Colonic mucosa (tissue), 4 donors: Measurements from ENCODE around the gene SCAMP5. TPM values are rescaled to one million over a fixed set of nuclear protein-coding genes. Genes with fewer than 3 reads are reported as not detected.

Source experiments
- DNase-seq: peaks from one replicate; pipeline ENCODE4 v3.0.0-alpha.2; 2020
- H3K27ac ChIP-seq: fragments of 200-600 bp; one replicate; pipeline ENCODE4 v1.8.0; 2021
- H3K27me3 ChIP-seq: fragments of 200-600 bp; one replicate; pipeline ENCODE4 v1.8.0; 2021
- H3K36me3 ChIP-seq: fragments of 200-600 bp; one replicate; pipeline ENCODE4 v1.8.0; 2021
- H3K4me1 ChIP-seq: fragments of 200-600 bp; one replicate; pipeline ENCODE4 v1.8.0; 2021; ENCODE audit warnings: mild to moderate bottlenecking
- H3K4me3 ChIP-seq: fragments of 200-600 bp; one replicate; pipeline ENCODE4 v1.8.0; 2021
- H3K9ac ChIP-seq, 2 donors: one replicate each; pipeline ENCODE4 v1.7.0; 2013; ENCODE audit warnings: control low read depth in 2 of 2, low read depth in 2 of 2, low read length in 2 of 2
- H3K9me3 ChIP-seq: fragments of 200-600 bp; one replicate; pipeline ENCODE4 v1.8.0; 2021
- CTCF ChIP-seq: fragments of 200-600 bp; IDR thresholded peaks from one replicate; pipeline ENCODE4 v1.8.0; 2022; ENCODE audit warnings: antibody characterized with exemption, mild to moderate bottlenecking
- intact Hi-C: fragments of 100-400 bp; cut with DNase I; formaldehyde crosslinking; loops from one replicate; pipeline ENCODE4 v1.14.1; 2022
- total RNA-seq, 2 donors: library from RNA; stranded (reverse); fragmentation: NEBNext Ultra II Directional in 1 of 2; extraction: Animal tissue kit (Norgen Biotek cat#: 25700) in 1 of 2; gene quantifications; one replicate each; pipeline ENCODE4 v1.2.1, GENCODE V29; 2021
- donor health status: healthy.
- donor health status: DM: no; HTN: no; CAD: no.
- donor health status: DM: no; HTN: no; CAD: no.

The SCAMP5 gene
- total RNA-seq, 2 donors from 2014 or later = 4.9 to 24.9 TPM

GRCh38 chr15:74995779-74996765, 709 bp downstream of the SCAMP5 start:
- no peak for TF ChIP-seq CTCF
- H3K4me3 ChIP-seq = peak overlapping the region; percentile 55
- intact Hi-C loops = no loop called here
- peaks cover 4% of the 10 kb centered on the region for H3K4me1 ChIP-seq
- H3K9ac ChIP-seq = peak overlapping the region in 1 of 2 donors; percentile 69
- no peaks in the 10 kb centered on the region for H3K36me3 ChIP-seq
- H3K27ac ChIP-seq = no peak overlapping the region
- DNase-seq = peak; percentile 52
- H3K27me3 ChIP-seq = no peaks in the 10 kb centered on the region
- H3K9me3 ChIP-seq = no peaks in the 10 kb centered on the region

- H3K4me3 ChIP-seq = no peak overlapping the region
- no peak for DNase-seq
- no peaks in the 10 kb centered on the region for H3K27me3 ChIP-seq
- no peaks in the 10 kb centered on the region for H3K36me3 ChIP-seq
- intact Hi-C loops = no loop called here
- no peaks in the 10 kb centered on the region for H3K9me3 ChIP-seq
- peaks cover 4% of the 10 kb centered on the region for H3K4me1 ChIP-seq
- no peak overlapping the region for H3K27ac ChIP-seq
- H3K9ac ChIP-seq = no peak overlapping the region
- TF ChIP-seq CTCF = no peak
These were observed 1.8 kb downstream of the SCAMP5 start for GRCh38 chr15:74997141-74997540.

DNA sequence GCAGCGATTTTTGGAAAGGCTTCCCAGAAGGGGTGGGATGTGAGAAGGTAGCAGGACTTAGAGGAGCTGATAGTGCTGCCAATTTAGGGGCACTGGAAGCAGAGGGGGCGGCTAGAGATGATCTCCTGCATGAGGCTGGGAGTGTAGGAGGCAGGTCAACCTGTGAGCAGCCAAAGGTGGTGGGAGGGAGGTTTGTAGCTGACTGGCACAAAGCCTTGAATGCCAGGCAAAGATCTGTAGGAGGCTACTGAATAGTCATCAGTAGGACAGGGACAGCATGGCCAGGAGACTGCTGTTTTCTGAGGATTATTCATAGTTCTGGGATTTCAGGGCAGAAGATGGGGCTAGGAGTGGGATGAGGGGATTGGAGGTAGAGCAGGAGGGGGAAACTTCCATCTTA, 2.2 kb downstream of the SCAMP5 start:
- intact Hi-C loops = no loop called here
- no peak overlapping the region for H3K27ac ChIP-seq
- no peak overlapping the region for H3K9ac ChIP-seq
- no peaks in the 10 kb centered on the region for H3K27me3 ChIP-seq
- no peak for TF ChIP-seq CTCF
- no peak overlapping the region for H3K4me3 ChIP-seq
- no peaks in the 10 kb centered on the region for H3K36me3 ChIP-seq
- no peak for DNase-seq
- H3K4me1 ChIP-seq = peaks cover 4% of the 10 kb centered on the region
- H3K9me3 ChIP-seq = no peaks in the 10 kb centered on the region

DNA sequence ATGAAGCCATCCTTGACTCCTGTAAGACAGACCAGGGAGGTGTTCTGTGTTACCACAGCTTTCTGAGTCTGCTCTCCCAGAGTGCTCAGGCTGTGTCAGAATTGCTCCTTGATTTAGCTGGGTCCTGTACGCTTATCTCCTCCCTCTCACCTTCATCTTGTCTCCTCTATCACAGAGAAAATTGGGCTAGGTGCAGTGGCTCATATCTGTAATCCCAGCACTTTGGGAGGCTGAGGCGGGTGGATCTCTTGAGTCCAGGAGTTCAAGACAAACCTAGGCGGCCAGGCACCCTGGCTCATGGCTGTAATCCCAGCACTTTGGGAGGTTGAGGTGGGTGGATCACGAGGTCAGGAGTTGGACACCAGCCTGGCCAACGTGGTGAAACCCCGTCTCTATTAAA, 5.9 kb downstream of the SCAMP5 start:
- no peaks in the 10 kb centered on the region for H3K36me3 ChIP-seq
- no peak for TF ChIP-seq CTCF

DNA sequence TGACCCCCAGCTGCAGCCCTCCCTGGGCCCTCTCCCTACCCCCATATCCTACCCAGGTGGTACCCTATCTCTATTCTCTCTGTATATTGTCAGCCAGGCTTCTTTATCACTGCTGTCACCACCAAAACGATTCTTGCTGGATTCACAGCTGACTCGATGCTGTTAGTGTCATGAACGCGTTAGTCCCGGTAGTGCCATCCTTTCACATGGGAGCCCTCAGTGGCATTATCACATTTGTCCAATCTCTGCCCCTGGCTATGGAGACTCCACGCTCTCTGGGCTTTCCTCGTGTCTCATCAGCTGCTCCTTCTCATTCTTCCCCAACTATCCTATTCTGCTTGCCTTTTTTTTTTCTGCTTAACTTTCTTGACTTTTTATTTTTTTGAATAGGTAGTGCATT, 7.0 kb downstream of the SCAMP5 start:
- Histone ChIP-seq H3K4me1 (no peaks in the 10 kb centered on the region), H3K4me3 (no peak overlapping the region), H3K27ac (no peak overlapping the region), H3K27me3 (no peaks in the 10 kb centered on the region), H3K9me3 (no peaks in the 10 kb centered on the region), H3K36me3 (no peaks in the 10 kb centered on the region), H3K9ac (no peak overlapping the region)
- TF ChIP-seq CTCF = no peak
- DNase-seq = no peak
- intact Hi-C loops = no loop called here

More for the DNA sequence above, 5.9 kb downstream of the SCAMP5 start:
- H3K9ac ChIP-seq = no peak overlapping the region
- no peak overlapping the region for H3K4me3 ChIP-seq
- DNase-seq = no peak
- intact Hi-C loops = no loop called here
- no peaks in the 10 kb centered on the region for H3K27me3 ChIP-seq
- H3K4me1 ChIP-seq = no peaks in the 10 kb centered on the region
- no peaks in the 10 kb centered on the region for H3K9me3 ChIP-seq
- H3K27ac ChIP-seq = no peak overlapping the region
